GM12878 (cell line): ENCODE results near the gene AEBP1. TPM values are rescaled to one million over a fixed set of nuclear protein-coding genes. Genes with fewer than 3 reads are reported as not detected.
A peak's percentile ranks its signal among the peaks of the same experiment; 100 is the strongest.

Experiments
- ATAC-seq: fragments of 200-7000 bp; cut with Tn5 transposase; 3 replicates; pipeline ENCODE4 v1.9.1; 2020; ENCODE audit warnings: mild to moderate bottlenecking, moderate library complexity
- BruUV-seq: library from RNA; stranded (reverse); fragments of 400-500 nt; replicated peaks from 2 replicates; lab custom pipeline; 2021; lab: Mats Ljungman, UMichigan
- CTCF ChIA-PET: fragments of 300-600 bp; sonication (Branson Sonifier 250); formaldehyde crosslinking; extraction: SDS; loops from one replicate; lab custom pipeline; 2021; ENCODE audit warnings: inconsistent platforms; lab: Yijun Ruan, JAX
- POLR2A ChIA-PET: fragments of 350-600 bp; formaldehyde crosslinking; extraction: SDS; loops from one replicate; lab custom pipeline; 2021; ENCODE audit warnings: inconsistent platforms; lab: Charles Lee
- RAD21 ChIA-PET: fragments of 300-600 bp; sonication (Branson Sonifier 250); formaldehyde crosslinking; loops from one replicate; lab custom pipeline; 2023; ENCODE audit warnings: antibody characterized with exemption; ENCODE audit not compliant: unreplicated experiment; lab: Charles Lee
- SMC1A ChIA-PET: fragments of 300-600 bp; sonication (Branson Sonifier 250); formaldehyde crosslinking; loops from one replicate; lab custom pipeline; 2023; ENCODE audit not compliant: unreplicated experiment, uncharacterized antibody; lab: Charles Lee
- DNase-seq: peaks from one replicate; pipeline ENCODE4 v3.0.0-alpha.2; 2011; ENCODE audit warnings: low read depth, low spot score
- FAIRE-seq: peaks from 3 replicates; lab custom pipeline; 2011; peaks lifted over from hg19 to GRCh38; lab: Jason Lieb, UNC
- H2AFZ ChIP-seq: 2 replicates; pipeline ENCODE4 v1.6.0; 2011; ENCODE audit warnings: low read depth, low read length, control low read depth; ENCODE audit not compliant: control insufficient read depth
- H3K27ac ChIP-seq: 2 replicates; pipeline ENCODE4 v1.5.1; 2011; ENCODE audit warnings: control low read depth; ENCODE audit not compliant: control insufficient read depth, insufficient read depth
- H3K27me3 ChIP-seq, 2 experiments: replicated peaks in 1 of 2; 2 replicates each; pipeline versions ENCODE4 v1.6.0 to v1.6.1; 2011; ENCODE audit warnings: low read length in 1 of 2; ENCODE audit not compliant: control insufficient read depth in 2 of 2, insufficient read depth in 2 of 2
- H3K36me3 ChIP-seq, 2 experiments: 2 replicates each; pipeline ENCODE4 v1.5.1; 2011; ENCODE audit warnings: low read length in 1 of 2; ENCODE audit not compliant: control insufficient read depth in 2 of 2, insufficient read depth in 2 of 2
- H3K4me1 ChIP-seq: 2 replicates; pipeline ENCODE4 v1.6.1; 2011; ENCODE audit warnings: mild to moderate bottlenecking, low read length, moderate library complexity, mixed read lengths; ENCODE audit not compliant: control insufficient read depth, insufficient read depth
- H3K4me2 ChIP-seq: 2 replicates; pipeline ENCODE4 v1.6.0; 2011; ENCODE audit warnings: control low read depth; ENCODE audit not compliant: control insufficient read depth, insufficient read depth
- H3K4me3 ChIP-seq: fragments of 200-600 bp; sonication (generic); 2 replicates; pipeline ENCODE4 v1.5.1; 2016
- H3K79me2 ChIP-seq: 2 replicates; pipeline ENCODE4 v1.6.0; 2011; ENCODE audit warnings: low read length; ENCODE audit not compliant: control insufficient read depth, insufficient read depth
- H3K9ac ChIP-seq: 2 replicates; pipeline ENCODE4 v1.8.0; 2011; ENCODE audit warnings: low read length, control low read depth, mixed read lengths; ENCODE audit not compliant: control insufficient read depth, insufficient read depth
- H3K9me3 ChIP-seq: replicated peaks from 3 replicates; pipeline ENCODE4 v1.5.1; 2011; ENCODE audit warnings: mild to moderate bottlenecking, low read length; ENCODE audit not compliant: control insufficient read depth, insufficient read depth
- H4K20me1 ChIP-seq: 2 replicates; pipeline ENCODE4 v1.6.0; 2011; ENCODE audit not compliant: control insufficient read depth, insufficient read depth
- BCLAF1 ChIP-seq: fragments of 450-650 bp; IDR thresholded peaks from 2 replicates; pipeline ENCODE4 v1.6.1; 2017; ENCODE audit warnings: antibody characterized with exemption, mild to moderate bottlenecking, moderate library complexity
- BRCA1 ChIP-seq: IDR thresholded peaks from 2 replicates; pipeline ENCODE4 v1.6.1; 2011; ENCODE audit warnings: low read depth, low read length, improper control_type of control experiment
- CEBPB ChIP-seq, 2 experiments: fragments of 150-350 bp in 1 of 2; IDR thresholded peaks; 2 replicates each; pipeline ENCODE4 v1.6.1; 2012 to 2014; ENCODE audit warnings: low read depth in 2 of 2, low read length in 2 of 2, borderline replicate concordance in 1 of 2, inconsistent platforms in 1 of 2
- DPF2 ChIP-seq: fragments of 450-650 bp; IDR thresholded peaks from 2 replicates; pipeline ENCODE4 v1.6.1; 2017; ENCODE audit warnings: mild to moderate bottlenecking
- FOXM1 ChIP-seq: IDR thresholded peaks from 2 replicates; pipeline ENCODE4 v1.6.1; 2012; ENCODE audit warnings: low read depth, mild to moderate bottlenecking, inconsistent platforms, low read length, moderate library complexity
- HDAC2 ChIP-seq: fragments of 200-600 bp; sonication (generic); IDR thresholded peaks from 2 replicates; pipeline ENCODE4 v1.6.1; 2017
- KDM1A ChIP-seq: fragments of 200-600 bp; sonication (generic); IDR thresholded peaks from 2 replicates; pipeline ENCODE4 v1.6.1; 2016; ENCODE audit warnings: borderline replicate concordance
- NFIC ChIP-seq: IDR thresholded peaks from 2 replicates; pipeline ENCODE4 v1.6.1; 2012; ENCODE audit warnings: low read depth, mild to moderate bottlenecking, inconsistent platforms, low read length, moderate library complexity
- PAX5 ChIP-seq: IDR thresholded peaks from 2 replicates; pipeline ENCODE4 v1.6.1; 2011; ENCODE audit warnings: low read depth, low read length, borderline replicate concordance
- POLR2A ChIP-seq: IDR thresholded peaks from 2 replicates; pipeline ENCODE4 v1.6.1; 2011; ENCODE audit warnings: low read depth, mild to moderate bottlenecking, low read length
- POU2F2 ChIP-seq: IDR thresholded peaks from 3 replicates; pipeline ENCODE4 v1.6.1; 2011; ENCODE audit warnings: low read depth, mild to moderate bottlenecking, low read length, borderline replicate concordance
- RBBP5 ChIP-seq: fragments of 200-600 bp; sonication (generic); conservative IDR thresholded peaks from 2 replicates; pipeline ENCODE4 v1.6.1; 2016
- RCOR1 ChIP-seq: conservative IDR thresholded peaks from 2 replicates; pipeline ENCODE4 v1.6.1; 2012; ENCODE audit warnings: low read depth, low read length, improper control_type of control experiment
- SMC3 ChIP-seq: IDR thresholded peaks from 2 replicates; pipeline ENCODE4 v1.6.1; 2011; ENCODE audit warnings: low read length, improper control_type of control experiment, borderline replicate concordance
- SRF ChIP-seq, 2 experiments: IDR thresholded peaks; 2 replicates each; pipeline ENCODE4 v1.6.1; 2011; ENCODE audit warnings: low read depth in 2 of 2, low read length in 2 of 2, mild to moderate bottlenecking in 1 of 2, moderate library complexity in 1 of 2
- SUZ12 ChIP-seq: fragments of 200-600 bp; sonication (generic); IDR thresholded peaks from one replicate; pipeline ENCODE4 v1.6.1; 2018; ENCODE audit warnings: antibody characterized with exemption, mild to moderate bottlenecking; ENCODE audit not compliant: unreplicated experiment
- TCF7 ChIP-seq: IDR thresholded peaks from 2 replicates; pipeline ENCODE4 v1.6.1; 2014; ENCODE audit warnings: antibody characterized with exemption, borderline replicate concordance
- WRNIP1 ChIP-seq: IDR thresholded peaks from 2 replicates; pipeline ENCODE4 v1.6.1; 2011; ENCODE audit warnings: low read depth, low read length, improper control_type of control experiment, borderline replicate concordance
- ZNF24 ChIP-seq: fragments of 450-650 bp; IDR thresholded peaks from 2 replicates; pipeline ENCODE4 v1.6.1; 2017; ENCODE audit warnings: antibody characterized with exemption, mild to moderate bottlenecking
- ZNF384 ChIP-seq: IDR thresholded peaks from 2 replicates; pipeline ENCODE4 v1.6.1; 2012; ENCODE audit warnings: low read depth, mild to moderate bottlenecking, low read length, improper control_type of control experiment, borderline replicate concordance
- WGBS: methylation state at CpG from one replicate; pipeline ENCODE4 v1.1.6; 2016; ENCODE audit warnings: low lambda C conversion rate; ENCODE audit not compliant: insufficient replicate concordance, insufficient coverage; ENCODE audit errors: missing lambda C conversion rate; 5-methylcytosine and 5-hydroxymethylcytosine counted together
- in situ Hi-C: fragments of 300-500 bp; cut with MboI; formaldehyde crosslinking; loops from 9 replicates; pipeline ENCODE4 v1.14.3; 2018; ENCODE audit warnings: mixed read lengths
- intact Hi-C: fragments of 100-400 bp; cut with micrococcal nuclease; formaldehyde crosslinking; loops from one replicate; pipeline ENCODE4 v1.14.2; 2022; ENCODE audit not compliant: unreplicated experiment
- polyA plus RNA-seq, 11 experiments: library from polyadenylated mRNA; depleted of rRNA in 4 of 11; unstranded in 6 of 11; stranded (reverse) in 5 of 11; fragments of >200 nt; fragmentation: Nextera tagmentation in 4 of 11; fragmentation: Illumina TruSeq in 1 of 11; extraction: Ambion mirVana in 4 of 11; extraction: Trizol in 1 of 11; gene quantifications; 1 replicate in 1 of 11; 2 replicates in 10 of 11; pipeline versions ENCODE4 v1.2.1 to v1.2.3, GENCODE V29; 2011 to 2016; ENCODE audit warnings: inconsistent platforms in 2 of 11, missing spikeins in 2 of 11, low read depth in 1 of 11
- total RNA-seq, 4 experiments: library from RNA; depleted of rRNA in 3 of 4; stranded (reverse); fragments of >200 nt in 3 of 4; fragmentation: Illumina TruSeq in 1 of 4; extraction: Trizol in 1 of 4; gene quantifications; 2 replicates each; pipeline versions ENCODE4 v1.2.1 to v1.2.3, GENCODE V29; 2013 to 2021

The AEBP1 gene
- total and polyA plus RNA-seq, 10 of the 15 experiments (the other 5 are each of a cell fraction or from before 2014, with no cell fraction given), result 0.06 to 0.23 (median 0.11) TPM; not detected in 5

- Histone ChIP-seq H2AFZ (no peak overlapping the region), H3K4me2 (no peak overlapping the region), H3K9ac (no peak overlapping the region), H3K27ac (no peak overlapping the region), H3K9me3 (no peaks in the 10 kb centered on the region), H3K36me3 (no peaks in the 10 kb centered on the region), H3K79me2 (no peaks in the 10 kb centered on the region), H3K4me1 (no peaks in the 10 kb centered on the region), H3K27me3 (no peaks in the 10 kb centered on the region), H4K20me1 (no peaks in the 10 kb centered on the region)
- ChIA-PET POLR2A (no interaction called here), RAD21 (no interaction called here), CTCF (no interaction called here)
- no peak for DNase-seq
- in situ Hi-C loops (no loop called here), intact Hi-C loops (no loop called here)
- WGBS, result 45% methylated on average over 6 of the region's 6 CpGs
- BruUV-seq, result no TSS peak
- ATAC-seq, result no peak
- FAIRE-seq, result peak; percentile 38
- TF ChIP-seq KDM1A (no peak), POLR2A (no peak), BRCA1 (no peak), WRNIP1 (no peak), ZNF384 (no peak), ZNF24 (no peak), PAX5 (no peak), RCOR1 (no peak), SRF (IDR thresholded peaks at IDR 0.05; ENCODE audit: low read depth in 2 of 2, low read length in 2 of 2) (no peak), BCLAF1 (no peak), HDAC2 (no peak), CEBPB (IDR thresholded peaks at IDR 0.05; ENCODE audit: borderline replicate concordance in 1 of 2, low read depth in 2 of 2, low read length in 2 of 2) (no peak), FOXM1 (no peak), SMC3 (no peak), RBBP5 (no peak), SUZ12 (no peak), NFIC (no peak), POU2F2 (no peak), TCF7 (no peak), DPF2 (no peak)
- TF ChIP-seq, all 136 proteins: peak for 0
- H3K4me3 ChIP-seq, result no peak overlapping the region
- SMC1A ChIA-PET, result no interaction called here
Observed at GRCh38 chr7:44143646-44144250, 39.6 kb downstream of the AEBP1 start.
